HG02623 (cell line): ENCODE results near the gene SLC26A2.

Source experiments
- ATAC-seq: cut with Tn5 transposase; IDR thresholded peaks from one replicate; pipeline ENCODE4 v1.9.1; 2021; ENCODE audit warnings: moderate library complexity; ENCODE audit not compliant: unreplicated experiment

The SLC26A2 gene

DNA sequence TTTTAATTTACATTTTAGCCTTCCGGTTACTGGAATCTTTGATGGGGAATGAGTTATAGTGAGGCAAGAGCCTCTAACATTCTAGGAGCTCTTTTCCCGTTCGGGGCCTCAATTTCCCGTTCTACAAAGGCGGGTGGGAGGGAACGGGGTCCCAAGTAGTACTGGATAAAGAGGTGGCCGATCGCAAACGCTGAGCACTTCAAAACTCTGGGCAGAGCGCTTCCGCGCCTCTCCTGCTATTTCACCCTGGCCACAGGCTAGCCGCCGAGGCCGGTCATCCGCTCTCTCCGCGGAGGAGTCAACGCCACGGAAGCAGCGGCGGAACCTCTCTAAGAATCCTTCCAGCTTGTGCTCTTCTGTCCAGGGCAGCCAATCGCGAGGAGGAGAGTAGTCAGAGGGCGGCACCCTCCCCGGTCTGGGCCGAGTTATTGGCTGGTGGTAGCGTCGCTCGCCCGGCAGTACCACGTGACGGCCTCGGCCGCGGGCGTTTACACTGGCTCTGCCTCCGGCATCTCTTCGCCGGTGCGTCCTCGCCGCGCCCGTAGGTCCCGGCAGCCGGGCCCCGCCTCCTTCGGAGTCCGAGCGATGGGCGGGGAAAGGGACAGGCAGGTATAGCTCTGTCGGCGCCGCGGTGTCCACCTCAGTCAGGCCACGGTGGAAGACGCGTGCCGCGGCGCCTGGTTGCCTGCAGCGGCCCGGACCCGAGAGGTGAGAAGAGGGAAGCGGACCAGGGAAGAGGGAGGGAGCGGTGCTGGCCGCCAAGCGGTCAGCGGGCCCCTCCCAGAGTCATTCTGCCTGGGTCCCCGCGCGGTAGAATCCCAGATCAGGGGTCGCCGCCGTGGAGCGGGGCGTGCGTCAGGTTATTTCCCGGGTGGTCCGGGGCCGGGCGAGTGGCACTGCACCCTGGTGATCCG lies at the start of gene SLC26A2:
Gene SLC26A2, plus strand, starts transcription at position 487 of the 914 bp plus-strand sequence. CDS start 16,895 bp downstream, outside the sequence.
- ATAC-seq: peak; percentile 99

DNA sequence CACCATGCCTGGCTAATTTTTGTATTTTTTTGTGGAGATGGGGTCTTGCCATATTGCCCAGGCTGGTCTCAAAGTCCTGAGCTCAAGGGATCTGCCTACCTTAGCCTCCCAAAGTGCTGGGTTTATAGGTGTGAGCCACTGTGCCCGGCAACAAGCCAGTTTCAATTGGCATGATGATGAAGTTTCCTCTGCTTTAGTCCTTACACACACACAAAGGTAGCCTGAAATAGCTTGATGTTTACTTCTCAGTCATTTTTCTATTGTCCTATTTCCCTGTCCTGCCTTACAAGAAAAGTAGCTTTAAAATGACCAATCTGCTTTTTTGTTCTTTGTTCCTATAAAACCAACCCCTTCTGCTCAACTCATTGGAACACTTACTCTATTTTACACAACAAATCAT lies 49.5 kb upstream of the SLC26A2 start:
- no peak for ATAC-seq

DNA sequence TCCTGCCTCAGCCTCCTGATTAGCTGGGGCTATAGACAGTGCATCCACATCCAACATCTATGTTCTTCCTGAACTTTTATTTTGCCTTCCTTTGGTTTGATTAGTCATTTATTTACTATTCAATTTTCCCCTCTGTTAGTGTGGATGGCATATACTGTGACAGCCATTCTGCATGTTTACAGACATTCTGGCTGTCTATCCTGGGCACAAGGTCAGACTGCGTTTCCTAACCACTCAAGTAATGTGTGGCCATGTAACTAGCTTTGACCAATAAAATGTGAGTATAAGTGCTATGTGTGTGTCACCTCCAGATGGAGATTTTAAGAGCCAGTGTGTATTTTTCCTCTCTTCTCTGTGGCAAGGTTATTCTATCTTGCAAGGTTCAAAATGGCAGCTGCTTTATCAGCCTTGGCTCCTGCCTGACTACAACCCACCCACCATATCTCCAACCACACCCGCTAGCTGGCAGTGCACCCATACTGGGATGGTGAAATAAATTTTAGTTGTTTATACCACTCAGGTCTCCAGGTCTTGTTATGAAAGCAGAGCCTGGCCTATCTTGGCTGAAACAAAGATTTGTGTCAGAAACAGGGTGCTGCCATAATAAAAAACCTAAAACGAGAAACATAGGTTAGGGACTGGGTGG lies 48.2 kb upstream of the SLC26A2 start:
- no peak for ATAC-seq

DNA sequence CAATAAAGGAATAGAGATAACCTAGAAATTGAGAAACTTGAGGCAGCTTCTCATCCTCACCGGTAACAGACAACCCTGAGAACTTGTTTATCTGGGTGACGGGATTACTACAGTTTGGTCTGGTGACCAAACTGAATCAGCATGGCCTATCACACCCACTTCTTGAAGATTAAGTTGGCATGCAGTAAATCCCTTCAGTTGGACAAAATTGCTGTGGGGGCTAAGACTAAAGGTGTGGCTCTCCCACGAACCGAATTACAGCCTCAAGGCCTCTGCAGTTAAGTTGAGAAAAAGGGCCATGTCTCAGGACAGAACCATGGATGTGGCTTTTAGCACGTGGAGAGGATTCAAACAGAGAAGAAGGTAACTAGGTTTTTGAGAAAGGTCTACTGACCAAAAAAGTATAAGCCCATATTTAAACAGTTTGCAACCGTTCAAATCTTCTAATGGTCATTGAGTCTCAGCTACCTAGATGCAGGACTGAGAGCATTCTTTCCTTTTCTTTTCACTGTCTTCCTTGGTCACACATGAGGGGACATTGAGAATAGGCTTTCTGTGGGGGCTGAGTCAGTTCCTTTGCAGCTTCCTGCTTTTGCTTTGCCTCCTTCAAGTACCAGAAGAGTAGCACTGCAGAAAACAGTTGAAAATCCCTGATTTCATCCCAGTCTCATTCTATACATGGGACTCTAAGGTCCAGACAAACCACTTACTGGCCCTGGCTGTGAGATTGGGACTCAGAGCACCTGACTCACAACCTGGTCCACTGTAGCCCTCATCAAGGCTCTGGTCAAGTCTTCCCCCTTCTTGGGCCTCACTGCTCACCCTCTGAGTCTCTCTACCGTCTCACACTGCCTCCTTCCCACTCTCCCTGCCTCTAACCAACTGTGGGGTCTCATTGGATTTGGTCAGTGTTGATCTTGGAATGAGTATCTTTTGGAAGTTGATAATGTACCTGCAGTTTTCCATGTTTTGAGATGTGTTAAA lies 46.8 kb upstream of the SLC26A2 start:
- no peak for ATAC-seq

DNA sequence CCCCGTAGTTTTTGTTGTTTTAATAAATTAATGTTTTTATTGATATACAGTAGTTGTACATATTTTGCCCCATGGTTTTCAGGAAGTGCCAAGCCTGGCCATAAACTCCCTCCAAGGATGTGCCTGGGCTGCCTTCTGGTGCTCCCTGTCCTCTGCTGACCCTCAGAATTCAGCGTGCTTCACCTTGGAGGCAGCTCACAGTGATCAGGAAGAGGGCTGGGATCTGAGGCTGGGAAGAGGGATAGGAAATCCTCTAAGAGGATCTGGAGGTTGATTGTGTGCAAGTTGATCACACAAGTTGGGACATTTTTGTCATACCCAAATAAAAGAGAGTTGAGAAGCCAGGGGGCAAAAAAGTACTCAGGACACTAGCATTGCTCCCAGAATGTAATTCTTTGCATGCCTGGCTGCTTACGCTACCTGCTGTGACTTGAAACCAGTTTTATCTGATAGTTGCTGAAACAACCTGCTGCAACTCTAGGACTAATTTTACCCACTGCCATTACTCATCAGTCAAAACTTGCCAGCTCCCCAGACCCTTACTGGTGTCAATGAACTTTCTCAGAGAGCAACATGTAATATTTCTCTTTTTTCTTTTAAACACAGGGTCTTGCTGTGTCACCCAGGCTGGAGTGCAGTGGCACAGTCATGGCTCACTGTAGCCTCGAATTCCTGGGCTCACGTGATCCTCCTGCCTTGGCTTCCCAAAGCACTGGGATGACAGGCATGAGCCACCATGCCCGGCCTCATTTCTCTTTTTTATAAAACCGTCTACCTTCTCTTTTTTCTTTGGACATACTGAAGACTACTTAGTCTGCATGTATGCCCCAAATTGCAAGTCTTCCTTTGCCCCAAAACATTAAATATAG lies 44.9 kb upstream of the SLC26A2 start:
- ATAC-seq: no peak

DNA sequence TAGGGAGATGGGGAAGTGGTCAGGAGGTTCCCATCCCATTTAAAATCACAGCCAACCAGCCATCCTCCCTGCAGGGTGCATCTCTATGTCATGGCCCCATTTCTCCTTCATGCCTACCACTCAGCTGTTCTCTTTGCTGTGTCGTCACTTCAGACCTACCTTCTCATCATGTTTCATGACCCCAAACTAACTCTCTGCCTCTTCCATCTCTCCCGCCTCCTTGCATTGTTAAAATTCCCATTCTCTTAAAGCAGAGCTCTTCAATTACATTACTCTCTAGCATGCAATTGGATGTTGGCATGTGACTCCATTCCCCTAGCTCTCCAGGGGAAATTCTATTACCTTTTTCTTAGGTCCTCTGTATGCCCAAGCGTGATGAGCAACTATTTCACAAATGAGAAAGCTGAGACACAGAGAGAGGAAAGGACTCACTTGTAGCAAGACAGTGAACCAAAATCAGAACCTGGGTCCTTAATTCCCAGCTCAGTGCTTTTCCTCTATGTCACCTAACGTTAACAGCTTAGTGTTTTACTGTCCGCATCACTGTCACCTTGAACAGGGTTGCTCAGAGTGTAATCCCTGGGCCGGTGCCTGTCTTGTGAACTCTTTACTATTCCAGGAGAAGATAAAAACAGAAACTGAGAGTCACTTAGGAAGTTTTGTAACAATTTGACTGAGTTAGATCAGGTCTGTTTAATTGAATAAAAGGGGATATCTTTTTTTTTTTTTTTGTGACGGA lies 44.1 kb upstream of the SLC26A2 start:
- ATAC-seq: no peak

DNA sequence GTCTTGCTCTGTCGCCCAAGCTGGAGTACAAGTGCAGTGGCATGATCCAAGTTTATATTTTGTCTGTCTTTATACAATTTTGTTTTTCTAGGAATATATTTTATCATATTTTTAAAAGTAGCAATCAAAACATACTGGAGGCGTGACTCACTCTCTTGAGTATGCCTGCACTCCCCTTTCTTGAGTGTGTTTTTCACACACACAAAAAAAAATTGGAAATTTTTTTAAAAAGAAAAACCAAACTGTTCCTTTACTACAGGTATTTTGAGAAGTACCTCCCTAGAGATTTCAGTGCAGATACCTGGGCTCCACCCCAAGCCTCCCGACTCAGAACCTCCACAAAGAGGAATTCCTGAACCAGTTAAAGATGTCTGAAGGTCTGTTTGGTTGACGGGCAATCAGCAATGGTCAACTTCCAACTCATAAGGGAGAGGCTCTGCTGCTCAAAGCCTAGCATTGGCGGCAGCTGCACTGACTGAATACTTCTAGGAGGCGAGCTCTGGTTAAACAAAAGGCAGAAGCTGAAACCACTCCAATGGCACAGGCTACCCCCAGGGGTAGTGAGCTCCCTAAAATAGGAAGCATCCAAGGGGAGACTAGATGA lies 43.4 kb upstream of the SLC26A2 start:
- no peak for ATAC-seq

DNA sequence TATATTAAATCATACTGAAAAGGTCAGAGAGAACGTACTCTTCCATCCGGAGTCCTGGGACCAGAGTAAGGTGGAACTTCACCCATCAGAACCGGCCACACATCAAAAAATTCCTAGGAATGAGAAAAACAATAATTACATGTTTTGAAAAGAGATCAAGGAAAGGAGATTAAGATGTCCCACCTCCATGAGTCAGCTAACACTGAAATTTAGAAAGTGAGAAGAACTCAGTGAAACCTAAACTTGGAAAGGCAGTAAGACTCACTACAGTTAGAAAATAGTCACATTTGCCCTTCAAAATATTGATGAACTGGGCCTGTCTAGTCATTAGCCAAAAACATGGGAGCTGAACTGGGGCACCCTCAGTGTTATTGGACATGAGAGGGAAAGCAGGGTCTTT lies 39.0 kb upstream of the SLC26A2 start:
- ATAC-seq: no peak

DNA sequence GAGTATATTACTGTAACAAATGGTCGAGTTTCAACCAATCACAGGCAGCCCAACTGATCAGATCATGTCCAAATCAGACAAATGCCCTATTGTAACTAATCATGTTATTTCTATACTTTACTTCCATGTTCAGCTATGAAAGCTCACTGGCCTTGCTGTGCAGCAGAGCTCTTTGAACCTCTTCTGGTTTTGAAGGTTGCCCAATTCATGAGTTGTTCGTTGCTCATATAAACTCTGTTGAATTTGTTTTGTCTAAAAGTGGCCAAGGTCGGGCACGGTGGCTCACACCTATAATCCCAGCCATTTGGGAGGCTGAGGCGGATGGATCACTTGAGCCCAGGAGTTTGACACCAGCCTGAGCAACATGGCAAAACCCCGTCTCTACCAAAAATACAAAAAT lies 37.6 kb upstream of the SLC26A2 start:
- ATAC-seq: no peak

DNA sequence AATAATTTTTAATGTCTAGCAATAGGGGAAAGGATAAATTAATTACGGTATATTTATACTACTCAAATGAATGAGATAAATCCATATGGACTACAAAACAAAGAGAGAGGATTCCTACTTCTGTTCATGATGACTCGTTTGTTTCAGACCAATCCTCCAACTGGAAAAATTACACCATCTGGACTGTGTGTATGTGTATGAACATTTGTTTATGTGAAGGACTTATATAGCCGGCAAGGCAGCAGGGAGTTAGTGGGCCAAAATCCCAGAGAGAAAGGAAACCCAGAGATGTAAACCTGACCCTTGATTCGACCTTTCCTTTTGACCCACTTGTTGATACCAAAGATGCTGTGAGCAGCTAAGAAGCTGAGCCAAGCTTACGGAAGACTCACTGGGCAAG lies 36.1 kb upstream of the SLC26A2 start:
- ATAC-seq: no peak

DNA sequence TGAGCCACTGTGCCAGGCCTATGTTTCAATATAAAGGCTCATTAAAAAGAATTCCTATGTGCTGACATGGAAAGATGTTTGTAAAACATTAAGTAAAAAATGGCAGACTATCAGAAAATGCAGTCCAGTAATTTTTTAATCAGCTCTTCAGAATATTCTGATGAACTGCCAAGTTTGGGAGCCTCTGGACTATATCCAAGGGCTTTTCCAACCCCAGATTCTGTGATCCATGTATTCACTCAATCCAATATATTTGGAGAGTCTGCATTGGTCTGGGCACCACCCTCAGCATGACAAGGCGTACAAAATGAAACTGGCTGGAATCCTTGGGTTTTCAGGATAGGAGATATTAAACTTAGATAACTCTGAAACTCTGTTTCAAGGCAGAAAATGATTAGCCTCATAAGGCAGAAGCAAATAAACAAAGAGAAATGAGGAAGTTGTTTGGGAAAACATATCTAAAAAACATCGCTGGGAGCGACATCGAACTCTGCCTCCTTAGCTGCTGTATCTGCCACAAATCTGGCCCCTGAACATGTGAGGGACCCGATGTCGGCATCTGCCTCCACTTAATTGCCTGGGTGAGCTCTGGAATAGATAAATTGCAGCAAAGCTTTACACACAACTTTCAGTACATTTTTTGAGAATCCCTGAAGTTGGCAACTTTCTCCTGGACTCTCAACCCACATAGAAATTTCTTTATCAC lies 30.4 kb upstream of the SLC26A2 start:
- ATAC-seq: no peak

DNA sequence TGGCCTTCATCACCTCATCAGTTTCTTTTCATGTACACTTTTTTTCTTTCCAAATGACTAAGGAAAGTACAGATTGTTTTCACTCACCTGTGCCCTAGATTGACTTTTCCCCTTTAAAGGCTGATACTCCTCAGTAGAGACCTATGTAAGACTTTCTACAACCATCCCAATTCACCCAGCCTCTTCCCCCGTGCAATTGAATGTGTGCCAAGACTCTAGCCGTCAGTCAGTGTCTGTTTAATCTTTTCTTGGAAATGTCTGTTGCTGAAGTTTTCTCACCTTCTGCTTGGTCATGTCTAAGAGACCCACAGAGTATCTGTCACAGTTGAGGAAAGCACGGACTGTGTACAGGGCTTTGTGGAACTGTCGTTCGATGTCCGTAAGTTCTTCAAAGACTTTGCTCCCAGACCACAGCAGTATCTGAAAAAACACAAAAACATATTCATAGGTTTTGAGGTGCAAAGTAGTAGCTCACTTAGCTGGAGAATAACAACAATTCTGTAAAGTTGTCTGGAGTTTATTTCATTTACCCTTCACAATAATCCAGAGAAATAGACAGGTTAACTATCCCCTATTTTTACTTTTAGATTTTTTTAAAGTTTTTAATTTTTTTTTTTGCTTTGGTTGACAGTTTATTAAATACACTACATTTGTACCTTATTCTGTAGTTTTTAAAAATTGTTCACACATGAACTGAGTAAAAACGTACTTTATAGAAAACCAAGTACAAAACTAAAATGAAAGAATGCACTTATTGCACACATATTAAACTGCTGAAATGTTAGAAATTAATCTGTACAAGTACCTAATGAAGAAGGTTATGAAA lies 29.6 kb upstream of the SLC26A2 start:
- no peak for ATAC-seq

DNA sequence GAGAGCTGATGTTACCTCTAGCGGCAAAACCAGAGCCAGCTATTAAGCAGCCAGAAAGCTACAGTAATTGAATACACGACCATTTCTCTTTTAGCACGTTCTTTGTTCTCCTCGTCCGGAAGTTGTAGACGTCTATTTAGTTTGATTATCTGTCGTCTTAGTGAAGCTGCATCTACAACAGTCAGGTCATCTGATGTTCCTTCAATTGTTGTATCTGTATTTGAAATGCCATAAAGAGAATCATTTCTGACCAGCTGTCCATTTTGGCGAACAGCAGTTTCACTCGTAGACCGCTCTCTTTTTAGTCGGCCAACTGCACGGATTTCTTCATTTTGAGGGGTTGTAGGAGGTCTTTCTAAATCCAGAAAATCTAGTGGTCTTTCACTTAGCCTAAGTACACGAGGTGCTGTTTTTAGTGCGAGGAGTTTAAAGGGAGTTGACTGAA lies 28.5 kb upstream of the SLC26A2 start:
- ATAC-seq: no peak

DNA sequence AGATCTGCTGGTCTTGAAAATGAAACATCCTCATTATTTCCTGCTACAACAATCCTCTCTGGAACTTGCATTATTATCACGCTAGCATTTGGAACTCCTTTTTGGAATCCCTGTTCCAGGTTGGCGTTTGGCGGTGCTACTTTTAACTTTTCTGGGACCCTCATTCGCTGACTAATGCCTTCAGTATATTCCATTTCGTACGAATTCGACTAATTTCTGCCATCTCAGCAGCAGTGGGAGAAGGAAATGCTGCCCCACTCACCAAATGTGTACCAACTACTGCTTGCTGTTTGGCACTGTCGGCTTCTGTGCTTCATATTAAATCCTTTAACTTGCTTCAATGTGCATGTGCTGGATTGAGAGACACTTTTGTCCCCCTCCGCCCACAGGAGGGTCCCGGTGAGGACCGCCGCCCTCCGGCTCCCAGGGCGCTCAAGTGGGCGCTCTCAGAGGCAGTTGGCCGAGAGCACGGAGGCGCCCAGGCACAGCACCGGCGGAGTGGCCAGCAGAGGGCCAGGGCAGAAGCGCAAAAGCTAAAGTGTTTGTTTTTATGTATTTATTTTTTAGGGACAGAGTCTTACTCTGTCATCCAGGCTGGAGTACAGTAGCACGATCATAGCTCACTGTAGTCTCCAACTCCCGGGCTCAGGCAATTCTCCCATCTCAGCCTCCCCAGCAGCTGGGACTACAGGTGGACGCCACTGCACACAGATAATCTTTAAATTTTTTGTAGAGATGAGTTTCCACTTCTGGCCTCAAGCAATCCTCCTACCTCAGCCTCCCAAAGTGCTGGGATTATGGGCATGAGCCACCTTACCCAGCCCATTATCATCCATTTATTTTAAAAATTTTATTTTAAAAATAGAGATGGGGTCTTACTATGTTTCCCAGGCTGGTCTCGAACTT lies 27.9 kb upstream of the SLC26A2 start:
- no peak for ATAC-seq

DNA sequence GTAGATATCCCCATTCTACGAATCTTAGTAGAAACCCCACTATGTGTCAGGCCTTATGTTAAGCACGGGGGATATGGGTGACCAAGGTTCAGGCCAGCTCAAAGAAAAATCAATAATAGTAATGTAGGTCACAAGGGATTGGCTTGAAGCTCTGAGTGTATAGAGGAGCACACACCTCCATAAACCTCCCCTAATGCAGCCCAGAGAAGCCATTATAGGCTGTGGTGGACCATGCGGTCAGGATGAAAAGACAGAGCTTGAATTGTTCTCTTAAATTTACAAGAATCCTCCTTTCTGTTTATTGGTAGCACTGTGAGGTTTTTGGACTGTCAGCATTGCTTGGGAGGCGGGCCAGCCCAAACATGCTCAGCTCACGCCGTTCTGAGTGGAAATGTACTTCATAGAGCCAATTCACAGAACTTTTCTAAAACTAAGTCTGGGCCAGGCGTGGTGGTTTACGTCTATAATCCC lies 25.1 kb upstream of the SLC26A2 start:
- no peak for ATAC-seq

DNA sequence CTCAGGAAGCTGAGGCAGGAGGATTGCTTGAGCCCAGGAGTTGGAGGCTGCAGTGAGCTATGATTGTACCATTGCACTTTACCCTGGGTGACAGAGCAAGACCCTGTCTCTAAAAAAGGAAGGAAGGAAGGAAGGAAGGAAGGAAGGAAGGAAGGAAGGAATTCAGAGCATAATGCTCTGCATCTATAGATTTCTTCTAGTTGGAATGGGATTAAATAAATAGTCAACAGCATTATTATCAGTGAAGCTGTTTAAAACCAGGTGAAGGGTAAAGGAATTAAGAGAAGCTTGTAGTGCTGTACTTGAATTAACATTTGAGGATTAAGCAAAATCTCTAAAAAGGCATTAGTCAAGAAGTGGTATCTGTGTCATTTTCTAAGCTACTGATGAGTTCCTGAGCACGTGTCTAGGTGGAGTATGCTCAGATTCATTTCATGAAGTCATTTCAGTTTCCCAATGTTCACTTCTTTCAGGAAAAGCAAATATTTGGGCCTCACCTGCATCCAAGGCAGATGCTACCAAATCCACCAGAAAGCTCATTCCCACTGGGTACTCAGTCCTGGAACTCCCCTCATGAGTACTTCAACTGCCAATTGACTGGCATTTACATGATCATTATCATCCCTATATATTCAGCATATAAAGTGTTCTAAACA lies 24.4 kb upstream of the SLC26A2 start:
- no peak for ATAC-seq
